Measurements from ENCODE around the gene CSK. TPM values are rescaled to one million over a fixed set of nuclear protein-coding genes. Genes with fewer than 3 reads are reported as not detected.

The CSK gene
- total and polyA plus RNA-seq, 2 experiments from 2014 or later = 13.6 to 27.5 TPM

- H3K4me3 ChIP-seq = no peak overlapping the region
- peaks cover 34% of the 10 kb centered on the region for H3K4me1 ChIP-seq (ENCODE audit: insufficient read depth)
- no peak overlapping the region for H3K27ac ChIP-seq (ENCODE audit: low read depth)
- DNase-seq (ENCODE audit: low spot score) (peak; percentile 90), ATAC-seq (peak; percentile 86)
- Mint-ChIP-seq H3K27me3 (ENCODE audit: insufficient read depth, low read depth, poor library complexity) (peaks cover 24% of the 10 kb centered on the region), H3K4me1 (peaks cover 41% of the 10 kb centered on the region), H3K4me3 (no peak overlapping the region; the same call in 2 of the 3 replicates), H3K27ac (no peak overlapping the region), H3K9me3 (no peaks in the 10 kb centered on the region), H3K36me3 (ENCODE audit: low read depth) (no peaks in the 10 kb centered on the region)
- peaks cover 50% of the 10 kb centered on the region for H4K20me1 ChIP-seq (replicated peaks; ENCODE audit: insufficient read depth)
- peak; percentile 56 to 78 for TF ChIP-seq CTCF (conservative IDR thresholded peaks at IDR 0.05; ENCODE audit: low read depth in 2 of 2)
- no peak for TF ChIP-seq ZNF462 (CRISPR knock-in tag; IDR thresholded peaks at IDR 0.05)
- TF ChIP-seq ETS1 (IDR thresholded peaks at IDR 0.05) = peak; percentile 17; the same call in 1 of the 2 replicates
- peaks cover 20% of the 10 kb centered on the region for H3K79me2 ChIP-seq (replicated peaks; ENCODE audit: insufficient read depth)
- H3K4me2 ChIP-seq = 0 out of 2 replicates have a peak overlapping the region, but pooled peaks have one; percentile 26
- H3K9me2 ChIP-seq (ENCODE audit: insufficient read depth) = no peaks in the 10 kb centered on the region
- H3K36me3 ChIP-seq (ENCODE audit: insufficient read depth) = no peaks in the 10 kb centered on the region
- no peaks in the 10 kb centered on the region for H3K27me3 ChIP-seq (ENCODE audit: insufficient read depth)
- H2AFZ ChIP-seq = no peak overlapping the region
- H3F3A ChIP-seq (replicated peaks; ENCODE audit: low read depth) = peaks cover 7% of the 10 kb centered on the region
These were observed 5.6 kb downstream of the CSK start for GRCh38 chr15:74787251-74788041.

Measured in GM23338 (cell line).